HFFc6 (cell line): ENCODE data around the gene SIGLEC10. TPM values are rescaled to one million over a fixed set of nuclear protein-coding genes. Genes with fewer than 3 reads are reported as not detected.

Experiments
- DNase-seq: peaks from one replicate; pipeline ENCODE4 v3.0.0-alpha.2; 2018
- H3K27ac Mint-ChIP-seq: 2 replicates; pipeline ENCODE4 v1.8.0; 2020; ENCODE audit warnings: mild to moderate bottlenecking, mixed read lengths
- H3K27me3 Mint-ChIP-seq: 2 replicates; pipeline ENCODE4 v1.8.0; 2021; ENCODE audit warnings: mild to moderate bottlenecking, moderate library complexity, mixed read lengths; ENCODE audit not compliant: insufficient read depth
- H3K36me3 Mint-ChIP-seq: 2 replicates; pipeline ENCODE4 v1.8.0; 2021; ENCODE audit warnings: low read depth, mixed read lengths
- H3K4me1 Mint-ChIP-seq: 2 replicates; pipeline ENCODE4 v1.8.0; 2020; ENCODE audit warnings: low read depth, mixed read lengths
- H3K4me3 Mint-ChIP-seq: 2 replicates; pipeline ENCODE4 v1.8.0; 2020; ENCODE audit warnings: mild to moderate bottlenecking, moderate library complexity, mixed read lengths
- H3K9me3 Mint-ChIP-seq: 2 replicates; pipeline ENCODE4 v1.8.0; 2020; ENCODE audit warnings: mild to moderate bottlenecking, mixed read lengths
- CTCF ChIP-seq: fragments of 200-600 bp; sonication (generic); IDR thresholded peaks from 2 replicates; pipeline ENCODE4 v1.5.0; 2021; ENCODE audit warnings: antibody characterized with exemption, mild to moderate bottlenecking
- total RNA-seq, 6 experiments: library from RNA; stranded (reverse); fragmentation: NEBNext Ultra II Directional; extraction: Animal tissue kit (Norgen Biotek cat#: 25700); gene quantifications; 2 replicates in 1 of 6; 3 replicates in 5 of 6; pipeline ENCODE4 v1.2.3, GENCODE V29; 2021

Gene SIGLEC10
- total RNA-seq, 6 experiments from 2014 or later: not detected

- Mint-ChIP-seq H3K9me3 (peaks cover 10% of the 10 kb centered on the region; the same call in 1 of the 2 replicates), H3K4me1 (no peaks in the 10 kb centered on the region), H3K4me3 (no peak overlapping the region), H3K27ac (no peak overlapping the region), H3K27me3 (peaks cover 9% of the 10 kb centered on the region; the same call in 1 of the 2 replicates), H3K36me3 (no peaks in the 10 kb centered on the region)
- no peak for TF ChIP-seq CTCF
- DNase-seq: no peak
Measured at GRCh38 chr19:51461723-51462161, 44.3 kb upstream of the SIGLEC10 start.

- no peaks in the 10 kb centered on the region for H3K36me3 Mint-ChIP-seq
- peaks cover 14% of the 10 kb centered on the region; the same call in 1 of the 2 replicates for H3K9me3 Mint-ChIP-seq
- DNase-seq: no peak
- H3K4me1 Mint-ChIP-seq: no peaks in the 10 kb centered on the region
- no peak overlapping the region for H3K27ac Mint-ChIP-seq
- H3K4me3 Mint-ChIP-seq: peak overlapping the region; percentile 76
- peaks cover 7% of the 10 kb centered on the region; the same call in 1 of the 2 replicates for H3K27me3 Mint-ChIP-seq
- no peak for TF ChIP-seq CTCF
Measured at GRCh38 chr19:51460164-51460992, 42.9 kb upstream of the SIGLEC10 start.

GRCh38 chr19:51458899-51459505, 41.6 kb upstream of the SIGLEC10 start:
- no peaks in the 10 kb centered on the region for H3K36me3 Mint-ChIP-seq
- no peak for DNase-seq
- H3K27me3 Mint-ChIP-seq: peaks cover 7% of the 10 kb centered on the region; the same call in 1 of the 2 replicates
- H3K4me3 Mint-ChIP-seq: no peak overlapping the region
- TF ChIP-seq CTCF: no peak
- H3K27ac Mint-ChIP-seq: no peak overlapping the region
- peaks cover 6% of the 10 kb centered on the region; the same call in 1 of the 2 replicates for H3K9me3 Mint-ChIP-seq
- no peaks in the 10 kb centered on the region for H3K4me1 Mint-ChIP-seq

- TF ChIP-seq CTCF: no peak
- H3K9me3 Mint-ChIP-seq: peaks cover 12% of the 10 kb centered on the region; the same call in 1 of the 2 replicates
- no peaks in the 10 kb centered on the region for H3K4me1 Mint-ChIP-seq
- no peak within 1 kb of the TSS for H3K27ac Mint-ChIP-seq
- DNase-seq: no peak
- peaks cover 5% of the 10 kb centered on the region for H3K27me3 Mint-ChIP-seq
- H3K4me3 Mint-ChIP-seq: no peak within 1 kb of the TSS
- no peaks in the 10 kb centered on the region for H3K36me3 Mint-ChIP-seq
Measured at GRCh38 chr19:51458051-51458645, 40.7 kb upstream of the SIGLEC10 start, which contains the start of gene SIGLEC8. Gene SIGLEC8 (minus strand): TSS chr19:51458454. CDS start chr19:51458387, 67 bp downstream.

GRCh38 chr19:51457351-51458013, 40.0 kb upstream of the SIGLEC10 start:
- TF ChIP-seq CTCF: no peak
- Mint-ChIP-seq H3K27me3 (peaks cover 5% of the 10 kb centered on the region), H3K9me3 (peaks cover 14% of the 10 kb centered on the region; the same call in 1 of the 2 replicates), H3K4me3 (no peak overlapping the region), H3K27ac (no peak overlapping the region), H3K4me1 (no peaks in the 10 kb centered on the region), H3K36me3 (no peaks in the 10 kb centered on the region)
- DNase-seq: no peak
